ENCODE data around the gene ACOXL.
"Not testable (repeated sequence)": the region's sequence is repeated elsewhere in the genome, so short reads cannot be mapped to it uniquely, and the experiment has no call there.

The ACOXL gene

DNA sequence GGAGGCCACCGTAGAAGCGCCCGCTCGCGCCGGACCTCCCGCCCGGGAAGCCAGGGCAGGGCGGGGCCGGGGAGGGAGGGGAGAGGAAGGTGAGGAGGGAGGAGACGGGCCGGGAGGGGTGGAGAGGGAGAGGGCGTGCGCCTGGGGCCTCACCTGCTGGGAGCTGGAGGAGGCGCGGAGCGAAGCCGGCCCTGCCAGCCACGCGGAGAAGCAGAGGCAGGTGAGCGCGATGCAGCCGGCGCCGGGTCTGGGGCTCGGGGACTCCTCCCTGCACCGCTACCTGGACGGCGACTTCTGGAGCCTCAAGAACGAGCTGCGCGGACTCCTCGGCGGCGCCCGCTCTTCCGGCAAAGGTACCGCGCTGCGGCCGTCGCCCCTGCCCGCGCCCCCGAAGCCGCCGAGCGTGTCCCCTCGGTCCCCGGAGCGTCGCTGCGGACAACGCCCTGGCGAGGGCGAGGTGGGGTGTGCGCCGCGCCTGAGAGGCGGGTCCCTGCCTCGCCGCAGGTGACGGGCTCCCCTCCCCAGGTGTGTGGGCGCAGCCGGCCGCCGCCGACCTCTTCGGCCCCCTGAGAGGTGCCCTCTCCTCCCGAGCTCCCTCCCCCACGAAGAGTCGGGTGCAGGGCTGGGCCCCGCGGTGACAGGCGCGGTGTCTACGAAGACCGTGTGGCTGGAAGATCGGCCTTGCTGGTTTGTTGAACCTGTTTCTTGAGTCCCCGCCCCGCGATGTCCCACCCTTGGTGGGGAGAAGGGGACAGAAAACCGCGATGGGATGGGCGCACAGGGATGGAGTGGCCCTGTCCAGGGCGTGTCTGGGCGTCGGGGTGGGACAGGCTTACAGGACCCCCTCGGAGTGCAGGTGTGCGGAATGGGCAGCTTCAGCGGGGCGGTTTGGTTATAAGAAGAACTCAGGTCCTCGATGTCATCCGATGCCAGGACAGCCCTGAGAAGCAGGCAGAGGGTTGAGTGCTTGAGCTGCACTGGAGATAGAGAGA is at the start of gene ACOXL:
TSS of gene ACOXL (plus strand) at position 152 of the 992 bp plus-strand sequence. CDS start 35,817 bp downstream, outside the sequence.
- no peak for DNase-seq

DNA sequence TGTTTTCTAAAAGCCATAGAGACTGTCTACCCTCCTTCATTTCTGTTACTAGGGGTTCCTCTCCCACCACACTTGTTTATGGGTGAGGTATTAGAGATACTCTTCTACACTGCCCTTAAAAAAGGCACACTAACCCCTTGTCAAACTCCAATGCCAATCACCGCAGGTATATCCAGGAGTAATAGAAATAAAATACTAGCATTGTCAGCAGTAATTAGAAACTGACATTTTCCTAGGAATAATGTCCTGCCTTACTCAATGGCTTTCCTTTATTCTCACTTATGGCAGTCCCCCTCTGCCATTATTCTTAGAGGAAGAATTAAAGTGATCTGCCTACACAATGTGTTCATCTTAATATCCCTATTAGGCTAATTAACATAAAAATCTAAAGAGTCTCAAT is 49.5 kb upstream of the ACOXL start:
- no peak for DNase-seq

- DNase-seq, result not testable (repeated sequence)
These were observed 44.4 kb upstream of the ACOXL start for GRCh38 chr2:110687775-110688484.

DNA sequence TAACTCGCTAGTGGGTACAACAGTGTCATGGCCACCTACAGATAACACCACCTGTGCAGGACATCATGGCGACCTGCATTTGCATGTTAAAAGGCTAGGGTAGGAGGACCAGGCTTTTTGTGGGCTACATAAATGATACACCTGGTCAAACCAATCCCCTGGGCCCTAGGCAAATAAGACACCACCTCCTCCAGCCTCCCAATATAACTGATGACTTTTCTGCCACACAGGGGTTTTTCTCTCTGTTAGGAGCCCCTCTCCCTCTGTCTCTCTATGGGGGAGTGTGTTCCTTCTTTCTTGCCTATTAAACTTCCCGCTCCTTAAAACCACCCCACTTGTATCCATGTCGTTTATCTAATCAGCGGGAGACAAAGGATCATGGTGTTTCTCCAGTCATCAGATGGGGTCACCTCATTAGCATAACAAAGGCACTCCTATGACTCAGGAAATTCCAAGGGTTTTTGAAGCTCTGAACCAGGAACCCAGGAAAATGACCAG is 43.7 kb upstream of the ACOXL start:
- no peak for DNase-seq

- DNase-seq, result no peak
These were observed 42.0 kb upstream of the ACOXL start for GRCh38 chr2:110690083-110690965.

- DNase-seq, result no peak
These were observed 40.6 kb upstream of the ACOXL start for GRCh38 chr2:110691612-110692258.

DNA sequence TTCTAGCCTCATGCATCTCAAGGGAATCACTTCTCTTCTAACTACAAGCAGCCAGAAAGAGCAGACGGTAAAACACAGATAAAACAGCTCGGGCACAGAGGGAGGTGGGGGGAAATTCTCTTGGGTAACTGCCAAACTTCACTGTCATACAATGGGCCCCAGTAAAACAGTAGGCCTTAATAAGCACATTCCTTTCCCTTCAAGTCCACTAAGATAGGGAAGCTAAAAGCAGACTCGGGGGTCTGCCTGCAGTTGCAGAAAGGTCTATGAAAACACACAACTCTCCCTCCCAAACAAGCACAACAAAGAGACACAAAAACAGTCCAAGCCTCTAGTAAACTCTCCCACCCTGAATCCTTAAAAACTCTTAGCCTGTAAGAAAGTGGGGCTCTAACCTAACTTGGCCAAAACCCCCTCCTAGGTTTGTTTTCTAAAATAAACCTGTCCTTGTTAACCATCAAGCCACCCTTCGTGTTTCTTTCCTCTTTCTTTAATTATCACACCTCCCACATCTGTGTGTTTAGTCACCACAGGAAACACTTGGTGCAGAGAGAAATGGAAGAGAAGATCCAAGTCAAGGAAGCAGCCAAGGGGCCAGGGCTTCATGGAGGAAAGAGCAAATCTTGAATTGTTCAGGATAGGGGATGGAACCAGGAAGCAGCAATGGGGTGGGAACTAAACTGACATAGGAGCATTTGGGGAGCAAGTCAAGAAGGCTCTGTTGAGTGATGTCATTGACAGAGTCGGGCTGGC is 37.1 kb upstream of the ACOXL start:
- DNase-seq, result not testable (repeated sequence)

GRCh38 chr2:110698253-110698652 is 34.1 kb upstream of the ACOXL start:
- not testable (repeated sequence) for DNase-seq

DNA sequence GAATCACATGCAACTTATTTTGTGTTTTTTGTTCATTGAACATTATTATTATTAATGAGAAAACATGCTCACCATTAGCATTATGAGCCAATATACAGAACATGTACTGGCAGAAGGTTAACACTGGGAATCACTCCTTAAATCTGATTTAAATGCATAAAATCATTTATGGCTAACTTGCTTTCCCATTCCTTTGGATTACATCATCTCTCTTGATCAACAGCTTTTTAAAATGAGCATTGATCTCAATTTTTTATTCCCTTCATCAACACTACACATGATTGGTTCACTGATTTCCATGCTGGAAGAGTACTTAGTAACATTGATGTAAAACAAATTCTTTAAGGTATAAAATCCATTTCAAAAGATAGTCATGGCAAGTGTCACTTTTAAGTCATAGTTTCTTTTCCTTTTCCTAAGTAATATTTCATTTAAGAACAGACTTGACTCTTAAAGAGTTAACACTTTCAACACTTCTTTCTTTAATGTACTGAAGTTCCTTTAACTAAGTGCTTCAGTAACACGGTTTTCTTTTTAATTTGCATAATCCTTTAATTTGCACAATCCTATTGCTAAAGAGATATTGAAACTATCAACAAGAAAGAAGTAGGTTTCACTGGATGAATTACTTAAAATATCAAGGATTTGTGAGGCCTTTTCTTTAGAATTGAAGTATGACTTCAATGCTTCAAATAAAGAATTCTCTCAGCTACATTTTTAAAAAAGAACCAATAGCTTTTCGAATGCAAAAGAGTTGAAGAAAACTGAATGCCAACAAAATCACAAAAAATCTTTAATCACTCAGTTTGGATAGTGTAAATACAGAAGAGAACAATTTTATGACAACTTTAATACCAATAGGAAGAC is 29.6 kb upstream of the ACOXL start:
- no peak for DNase-seq

GRCh38 chr2:110707386-110707965 is 24.9 kb upstream of the ACOXL start:
- DNase-seq, result no peak

- no peak for DNase-seq
These were observed 23.9 kb upstream of the ACOXL start for GRCh38 chr2:110708455-110708854.

GRCh38 chr2:110712737-110713136 is 19.6 kb upstream of the ACOXL start:
- no peak for DNase-seq

GRCh38 chr2:110713513-110714362 is 18.6 kb upstream of the ACOXL start:
- no peak for DNase-seq

GRCh38 chr2:110714452-110715224 is 17.7 kb upstream of the ACOXL start:
- DNase-seq, result no peak

- no peak for DNase-seq
These were observed 15.3 kb upstream of the ACOXL start for GRCh38 chr2:110716959-110717645.

- DNase-seq, result no peak
These were observed 14.6 kb upstream of the ACOXL start for GRCh38 chr2:110717734-110718133.

DNA sequence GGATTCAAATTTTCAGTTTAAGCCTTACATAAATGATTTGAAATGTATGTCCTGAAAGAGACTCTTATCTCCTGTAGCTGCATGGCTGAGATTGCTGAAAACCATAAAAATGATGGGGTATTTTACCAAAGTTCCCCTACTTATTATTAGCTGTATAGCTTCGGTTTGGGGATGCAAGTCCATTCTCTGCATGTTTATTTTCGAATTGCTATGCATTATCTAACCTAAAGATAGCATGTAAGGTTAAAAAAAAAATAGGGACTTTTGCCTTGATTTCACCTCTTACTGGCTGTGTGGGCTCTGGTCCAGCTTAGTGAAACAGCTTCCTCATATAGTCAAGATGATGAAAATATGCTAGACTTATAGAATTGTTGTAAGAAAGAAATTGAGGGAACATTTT is 14.0 kb upstream of the ACOXL start:
- DNase-seq, result no peak

All from activated CD4-positive, alpha-beta T cell treated with anti-CD3 and anti-CD28 coated beads, Interleukin-2, amount 50 U/mL, for 4 hours (primary cell).